ENCODE data around the gene HSD11B2.

Gene HSD11B2

GRCh38 chr16:67404740-67405226, 26.1 kb upstream of the HSD11B2 start:
- TF ChIP-seq CTCF (IDR thresholded peaks at IDR 0.05) = no peak
- Histone ChIP-seq H3K4me1 (ENCODE audit: control insufficient read depth in 1 of 2, insufficient read depth in 1 of 2, low read depth in 1 of 2, low read length in 1 of 2) (no peaks in the 10 kb centered on the region), H3K9me3 (no peaks in the 10 kb centered on the region), H3K27me3 (no peaks in the 10 kb centered on the region), H3K4me3 (ENCODE audit: low read depth in 1 of 2, low read length in 1 of 2) (no peak overlapping the region), H3K36me3 (no peaks in the 10 kb centered on the region), H3K27ac (no peak overlapping the region)

- H3K4me1 ChIP-seq (ENCODE audit: control insufficient read depth in 1 of 2, insufficient read depth in 1 of 2, low read depth in 1 of 2, low read length in 1 of 2) = no peaks in the 10 kb centered on the region
- no peak overlapping the region for H3K27ac ChIP-seq
- TF ChIP-seq CTCF (IDR thresholded peaks at IDR 0.05) = no peak
- H3K27me3 ChIP-seq = no peaks in the 10 kb centered on the region
- H3K36me3 ChIP-seq = no peaks in the 10 kb centered on the region
- H3K9me3 ChIP-seq = no peaks in the 10 kb centered on the region
- no peak overlapping the region for H3K4me3 ChIP-seq (ENCODE audit: low read depth in 1 of 2, low read length in 1 of 2)
Measured at GRCh38 chr16:67405336-67405735, 25.6 kb upstream of the HSD11B2 start.

- no peak overlapping the region for H3K4me3 ChIP-seq (ENCODE audit: low read depth in 1 of 2, low read length in 1 of 2)
- H3K36me3 ChIP-seq = no peaks in the 10 kb centered on the region
- no peak overlapping the region for H3K27ac ChIP-seq
- no peaks in the 10 kb centered on the region for H3K27me3 ChIP-seq
- H3K4me1 ChIP-seq (ENCODE audit: control insufficient read depth in 1 of 2, insufficient read depth in 1 of 2, low read depth in 1 of 2, low read length in 1 of 2) = no peaks in the 10 kb centered on the region
- TF ChIP-seq CTCF (IDR thresholded peaks at IDR 0.05) = no peak
- no peaks in the 10 kb centered on the region for H3K9me3 ChIP-seq
Measured at GRCh38 chr16:67406111-67406971, 24.6 kb upstream of the HSD11B2 start.

GRCh38 chr16:67407176-67407787, 23.6 kb upstream of the HSD11B2 start:
- Histone ChIP-seq H3K4me3 (ENCODE audit: low read depth in 1 of 2, low read length in 1 of 2) (no peak overlapping the region), H3K4me1 (ENCODE audit: control insufficient read depth in 1 of 2, insufficient read depth in 1 of 2, low read depth in 1 of 2, low read length in 1 of 2) (no peaks in the 10 kb centered on the region), H3K36me3 (no peaks in the 10 kb centered on the region), H3K27ac (no peak overlapping the region), H3K27me3 (no peaks in the 10 kb centered on the region), H3K9me3 (no peaks in the 10 kb centered on the region)
- no peak for TF ChIP-seq CTCF (IDR thresholded peaks at IDR 0.05)

GRCh38 chr16:67407788-67408452, 23.0 kb upstream of the HSD11B2 start:
- no peaks in the 10 kb centered on the region for H3K9me3 ChIP-seq
- H3K27ac ChIP-seq = no peak overlapping the region
- no peak overlapping the region for H3K4me3 ChIP-seq (ENCODE audit: low read depth in 1 of 2, low read length in 1 of 2)
- no peaks in the 10 kb centered on the region for H3K4me1 ChIP-seq (ENCODE audit: control insufficient read depth in 1 of 2, insufficient read depth in 1 of 2, low read depth in 1 of 2, low read length in 1 of 2)
- H3K27me3 ChIP-seq = no peaks in the 10 kb centered on the region
- no peaks in the 10 kb centered on the region for H3K36me3 ChIP-seq
- TF ChIP-seq CTCF (IDR thresholded peaks at IDR 0.05) = no peak

Measured in neutrophil (primary cell).